ENCODE results near the gene HOXA10.

DNA sequence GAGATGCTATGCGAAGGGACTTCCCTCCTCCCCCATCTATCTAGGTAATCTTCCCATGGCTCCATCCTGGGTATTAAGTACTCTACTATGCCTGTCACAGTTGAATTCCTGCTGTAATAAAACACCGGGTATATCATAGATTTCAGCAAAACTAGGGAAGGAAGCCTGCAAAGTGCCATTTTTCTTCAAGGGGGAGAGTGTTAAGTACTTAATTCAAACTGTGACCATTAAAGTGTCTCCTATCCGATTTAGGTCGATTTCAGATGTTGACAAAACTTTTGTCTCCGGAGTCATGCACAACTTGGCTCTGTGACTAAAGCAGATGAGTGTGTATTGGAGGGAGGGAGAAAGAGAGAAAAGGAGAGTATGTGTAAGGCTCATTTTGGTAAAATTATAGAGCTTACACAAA lies 48.1 kb downstream of the HOXA10 start:
- no peak for TF ChIP-seq POLR2AphosphoS5 (IDR thresholded peaks at IDR 0.05; ENCODE audit: low read depth)
- TF ChIP-seq, protein P1, sequence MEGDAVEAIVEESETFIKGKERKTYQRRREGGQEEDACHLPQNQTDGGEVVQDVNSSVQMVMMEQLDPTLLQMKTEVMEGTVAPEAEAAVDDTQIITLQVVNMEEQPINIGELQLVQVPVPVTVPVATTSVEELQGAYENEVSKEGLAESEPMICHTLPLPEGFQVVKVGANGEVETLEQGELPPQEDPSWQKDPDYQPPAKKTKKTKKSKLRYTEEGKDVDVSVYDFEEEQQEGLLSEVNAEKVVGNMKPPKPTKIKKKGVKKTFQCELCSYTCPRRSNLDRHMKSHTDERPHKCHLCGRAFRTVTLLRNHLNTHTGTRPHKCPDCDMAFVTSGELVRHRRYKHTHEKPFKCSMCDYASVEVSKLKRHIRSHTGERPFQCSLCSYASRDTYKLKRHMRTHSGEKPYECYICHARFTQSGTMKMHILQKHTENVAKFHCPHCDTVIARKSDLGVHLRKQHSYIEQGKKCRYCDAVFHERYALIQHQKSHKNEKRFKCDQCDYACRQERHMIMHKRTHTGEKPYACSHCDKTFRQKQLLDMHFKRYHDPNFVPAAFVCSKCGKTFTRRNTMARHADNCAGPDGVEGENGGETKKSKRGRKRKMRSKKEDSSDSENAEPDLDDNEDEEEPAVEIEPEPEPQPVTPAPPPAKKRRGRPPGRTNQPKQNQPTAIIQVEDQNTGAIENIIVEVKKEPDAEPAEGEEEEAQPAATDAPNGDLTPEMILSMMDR (IDR thresholded peaks at IDR 0.05; ENCODE audit: insufficient read depth, low read length) = no peak
- TF ChIP-seq REST (IDR thresholded peaks at IDR 0.05; ENCODE audit: insufficient replicate concordance, low read depth) = no peak
- TF ChIP-seq GABPA (IDR thresholded peaks at IDR 0.05; ENCODE audit: low read depth) = no peak
